BLaER1 (cell line): Measurements from ENCODE around the gene ZCRB1.

Source experiments
- H3K27ac ChIP-seq: shearing (Covaris generic); formaldehyde crosslinking; 2 replicates; pipeline ENCODE4 v1.8.1; 2022
- H3K27me3 ChIP-seq: shearing (Covaris generic); formaldehyde crosslinking; 2 replicates; pipeline ENCODE4 v1.8.1; 2022
- H3K36me3 ChIP-seq: shearing (Covaris generic); formaldehyde crosslinking; 2 replicates; pipeline ENCODE4 v1.8.1; 2022
- H3K4me1 ChIP-seq: shearing (Covaris generic); formaldehyde crosslinking; 2 replicates; pipeline ENCODE4 v1.8.1; 2022
- H3K4me2 ChIP-seq: shearing (Covaris generic); formaldehyde crosslinking; 2 replicates; pipeline ENCODE4 v1.8.1; 2022
- H3K4me3 ChIP-seq: shearing (Covaris generic); formaldehyde crosslinking; 2 replicates; pipeline ENCODE4 v1.8.1; 2022
- H3K9ac ChIP-seq: shearing (Covaris generic); formaldehyde crosslinking; 2 replicates; pipeline ENCODE4 v1.8.1; 2022
- H3K9me3 ChIP-seq: shearing (Covaris generic); formaldehyde crosslinking; 2 replicates; pipeline ENCODE4 v1.8.1; 2022
- H4K20me1 ChIP-seq: shearing (Covaris generic); formaldehyde crosslinking; 2 replicates; pipeline ENCODE4 v1.8.1; 2022
- Cebpa-rat ChIP-seq: shearing (Covaris generic); IDR thresholded peaks from 2 replicates; pipeline ENCODE4 v1.8.1; 2022

The ZCRB1 gene

DNA sequence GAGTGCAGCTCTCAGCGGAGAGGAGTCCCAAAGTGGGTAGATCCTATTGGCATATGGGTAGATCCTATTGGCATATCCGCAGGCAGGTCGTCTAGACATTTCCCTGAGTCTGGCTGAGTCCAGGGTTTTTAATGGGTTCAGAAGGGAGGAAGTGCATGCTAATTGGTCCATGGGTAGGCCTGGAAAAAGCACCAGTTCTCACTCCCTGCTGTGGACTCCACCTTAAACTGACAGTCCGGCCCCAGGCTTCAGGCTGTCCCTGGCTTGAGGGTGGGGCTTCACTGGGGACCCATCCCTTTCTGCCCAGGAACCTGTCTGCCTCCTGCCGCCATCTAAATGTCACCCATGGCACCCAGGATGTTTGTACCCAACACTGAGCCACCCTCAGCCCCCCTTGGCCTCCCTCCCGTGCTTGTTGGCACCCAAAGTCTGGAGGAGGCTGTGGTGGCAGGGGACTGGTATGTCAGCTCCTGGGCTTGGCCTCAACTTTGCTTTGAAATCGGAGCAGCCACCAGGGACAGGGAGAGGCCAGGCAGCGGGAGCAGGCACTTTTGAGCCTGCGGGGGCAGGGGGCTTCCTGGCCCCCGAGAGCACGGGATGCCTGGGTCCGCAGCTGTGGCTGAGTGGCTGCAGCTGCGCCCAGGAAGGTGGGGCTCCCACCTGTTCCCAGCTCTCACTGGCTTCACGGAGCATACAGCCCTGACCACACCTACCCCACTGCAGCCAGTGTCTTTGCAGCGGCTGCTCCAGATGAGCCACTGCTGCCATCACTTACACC, 58.3 kb downstream of the ZCRB1 start:
- H3K27me3 ChIP-seq: no peaks in the 10 kb centered on the region
- no peak overlapping the region for H3K9ac ChIP-seq
- peaks cover 12% of the 10 kb centered on the region for H3K9me3 ChIP-seq
- H3K36me3 ChIP-seq: no peaks in the 10 kb centered on the region
- H4K20me1 ChIP-seq: no peaks in the 10 kb centered on the region
- no peak overlapping the region for H3K27ac ChIP-seq
- H3K4me3 ChIP-seq: no peak overlapping the region
- H3K4me2 ChIP-seq: no peak overlapping the region
- H3K4me1 ChIP-seq: peaks cover 12% of the 10 kb centered on the region
- TF ChIP-seq Cebpa-rat: no peak

DNA sequence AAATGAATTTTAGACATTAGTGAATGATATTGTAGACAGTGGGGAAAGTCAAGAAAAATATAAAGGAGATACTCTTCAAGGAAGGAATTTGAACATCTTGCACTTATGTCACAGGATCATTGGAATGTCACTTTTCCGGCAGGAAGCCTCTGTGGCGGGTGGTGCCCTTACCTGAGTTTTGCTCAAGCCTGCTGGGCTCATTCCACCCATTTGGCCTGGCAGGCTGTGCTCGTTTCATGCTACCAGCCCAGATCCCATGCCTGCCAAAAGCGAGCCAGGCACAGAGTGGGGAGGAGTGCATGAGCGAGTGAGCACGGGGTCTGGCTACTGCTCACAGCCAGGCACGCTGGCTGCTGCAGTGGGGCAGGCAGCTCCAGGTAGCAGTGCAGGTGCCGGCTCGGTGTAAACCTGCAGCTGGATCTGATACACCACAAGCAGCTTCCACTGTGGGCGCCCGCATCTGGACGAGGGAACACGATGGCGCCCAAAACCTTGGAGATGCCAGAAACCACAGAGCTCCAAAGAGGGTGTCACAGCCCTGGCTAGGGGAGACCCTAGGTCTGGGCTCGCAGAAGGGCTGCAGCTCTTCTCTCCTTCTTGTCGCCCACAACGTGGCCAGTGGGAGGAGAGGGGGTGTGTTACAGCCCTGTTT, 59.2 kb downstream of the ZCRB1 start:
- peaks cover 12% of the 10 kb centered on the region for H3K4me1 ChIP-seq
- H3K27me3 ChIP-seq: no peaks in the 10 kb centered on the region
- no peak overlapping the region for H3K4me2 ChIP-seq
- H3K4me3 ChIP-seq: no peak overlapping the region
- no peak overlapping the region for H3K27ac ChIP-seq
- H3K9me3 ChIP-seq: peaks cover 12% of the 10 kb centered on the region
- no peak overlapping the region for H3K9ac ChIP-seq
- H4K20me1 ChIP-seq: no peaks in the 10 kb centered on the region
- no peak for TF ChIP-seq Cebpa-rat
- H3K36me3 ChIP-seq: no peaks in the 10 kb centered on the region

DNA sequence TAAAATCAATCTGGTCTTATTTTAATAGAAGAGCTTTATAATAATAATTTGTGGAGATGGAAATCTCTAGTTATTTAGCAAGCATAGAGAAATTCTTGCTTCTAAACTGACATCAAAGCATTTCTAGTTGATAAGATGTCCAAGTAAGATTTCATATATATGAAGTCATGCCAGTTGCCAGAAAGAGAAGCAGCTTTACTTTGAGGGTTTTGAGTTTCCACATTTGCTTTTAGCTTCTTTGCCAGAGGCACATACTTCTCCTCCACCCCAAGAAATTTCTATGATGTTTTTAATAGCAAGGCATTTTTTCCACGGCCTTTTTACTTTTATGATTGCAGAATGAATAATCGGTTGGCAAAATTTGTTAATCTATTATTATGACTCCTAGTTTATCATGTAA, 63.6 kb downstream of the ZCRB1 start:
- no peak overlapping the region for H3K4me2 ChIP-seq
- no peak for TF ChIP-seq Cebpa-rat
- no peak overlapping the region for H3K9ac ChIP-seq
- H3K4me1 ChIP-seq: no peaks in the 10 kb centered on the region
- H3K4me3 ChIP-seq: no peak overlapping the region
- H3K27me3 ChIP-seq: no peaks in the 10 kb centered on the region
- no peak overlapping the region for H3K27ac ChIP-seq
- no peaks in the 10 kb centered on the region for H3K36me3 ChIP-seq
- peaks cover 6% of the 10 kb centered on the region for H3K9me3 ChIP-seq
- no peaks in the 10 kb centered on the region for H4K20me1 ChIP-seq
